Endometrial microvascular endothelial cells (primary cell): ENCODE data around the gene GPR18. TPM values are rescaled to one million over a fixed set of nuclear protein-coding genes. Genes with fewer than 3 reads are reported as not detected.
"Not testable (repeated sequence)": the region's sequence is repeated elsewhere in the genome, so short reads cannot be mapped to it uniquely, and the experiment has no call there.

Experiments
- in situ Hi-C: cut with HindIII; loops from 2 replicates; pipeline ENCODE4 v1.10.0; 2017; ENCODE audit warnings: low sequenced_read_pairs, low pct_unique_long_range_greater_than_20kb; ENCODE audit errors: inconsistent ontology term
- total RNA-seq: library from RNA; depleted of rRNA; stranded (reverse); fragments of >200 nt; gene quantifications from one replicate; pipeline ENCODE4 v1.2.3, GENCODE V29; 2015; ENCODE audit errors: inconsistent ontology term

Gene GPR18
- total RNA-seq, 1 donor from 2014 or later, result not detected

GRCh38 chr13:99218126-99218525, 40.1 kb downstream of the GPR18 start:
- in situ Hi-C loops, result no loop called here

GRCh38 chr13:99217461-99218110, 40.6 kb downstream of the GPR18 start:
- in situ Hi-C loops, result no loop called here

- in situ Hi-C loops, result no loop called here
These were observed 42.9 kb downstream of the GPR18 start for GRCh38 chr13:99215184-99215830.

DNA sequence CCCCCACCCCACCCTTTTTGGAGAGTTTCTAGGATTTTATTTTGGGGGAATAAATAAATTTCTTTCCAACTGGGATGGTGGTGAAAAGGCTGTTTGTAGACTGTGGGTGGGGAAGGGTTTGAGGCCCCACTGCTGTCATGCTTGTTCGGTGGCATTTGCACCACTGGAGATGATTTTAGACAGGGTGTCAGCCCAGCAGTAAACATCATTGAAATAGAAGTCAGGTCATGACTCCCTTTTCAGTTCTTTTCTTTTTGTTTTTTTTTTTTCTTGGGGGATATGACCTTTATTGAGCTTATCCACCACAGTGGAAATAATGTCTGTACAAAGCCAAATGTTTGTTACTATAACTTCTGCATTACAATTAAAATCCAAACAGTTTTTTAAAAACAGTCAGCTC, 43.4 kb downstream of the GPR18 start:
- in situ Hi-C loops, result no loop called here

- in situ Hi-C loops, result no loop called here
These were observed 43.9 kb downstream of the GPR18 start for GRCh38 chr13:99214232-99214631.

DNA sequence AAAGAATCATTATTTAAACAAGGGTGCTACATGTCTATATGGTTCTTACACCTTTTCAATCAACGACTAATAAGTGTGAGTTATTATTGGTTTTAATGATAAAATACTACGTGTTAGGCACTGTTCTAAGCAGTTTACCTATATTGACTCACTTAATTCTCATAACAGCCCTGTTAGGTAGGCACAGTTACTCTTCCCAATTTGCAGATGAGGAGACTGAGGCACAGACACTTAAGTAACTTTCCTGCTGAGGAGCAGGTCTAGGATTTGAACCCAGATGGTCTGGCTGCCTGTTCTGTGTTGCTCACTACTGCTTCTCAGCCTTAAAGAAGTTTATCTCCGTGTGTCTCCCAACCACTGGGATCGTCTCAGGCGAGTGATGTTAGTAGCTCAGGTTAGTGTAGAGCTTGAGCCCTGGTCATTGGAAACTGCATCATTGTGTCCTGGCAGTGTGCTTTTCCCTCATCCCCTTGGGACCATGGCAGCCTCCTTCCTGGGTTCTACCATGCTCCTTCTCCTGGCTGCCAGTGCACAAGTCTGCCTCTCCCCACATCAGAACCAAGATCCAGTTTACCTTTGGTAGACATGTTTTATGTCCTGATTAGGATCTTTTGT, 46.7 kb downstream of the GPR18 start:
- in situ Hi-C loops, result no loop called here

- in situ Hi-C loops, result not testable (repeated sequence)
These were observed 47.6 kb downstream of the GPR18 start for GRCh38 chr13:99210627-99211026.

DNA sequence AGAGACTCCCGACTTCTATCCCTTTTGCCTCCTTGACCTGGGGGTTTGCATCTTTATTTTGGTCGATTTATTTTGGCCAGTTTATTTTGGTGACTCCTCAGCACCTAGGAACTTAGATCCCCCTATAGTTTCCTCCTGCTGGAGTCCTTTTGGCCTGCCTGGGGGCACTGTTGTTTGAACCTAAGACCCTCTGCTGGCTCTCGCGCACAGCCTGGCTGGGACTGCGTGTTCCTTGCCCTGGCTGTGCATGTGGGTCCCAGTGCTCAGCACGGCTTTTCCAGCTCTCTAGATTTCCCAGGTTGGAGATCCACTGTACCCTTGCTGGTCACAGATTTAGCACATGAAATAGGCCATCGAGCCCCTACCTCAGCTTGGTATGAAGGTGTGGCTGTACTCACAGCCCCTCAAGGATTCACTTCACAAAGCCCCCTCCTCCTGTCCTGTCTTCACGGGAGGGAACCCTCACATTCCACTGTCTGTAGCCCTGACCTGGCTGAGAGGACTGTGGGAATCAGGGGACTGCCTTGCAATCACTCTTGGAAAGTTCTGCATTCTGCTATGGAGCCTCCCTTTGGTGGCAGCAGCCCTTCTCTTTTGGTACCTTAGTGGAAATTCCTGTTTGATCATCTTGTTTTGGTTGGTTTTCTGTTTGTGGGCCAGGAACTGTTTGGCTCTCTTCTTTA, 49.2 kb downstream of the GPR18 start:
- in situ Hi-C loops, result no loop called here

GRCh38 chr13:99208185-99208584, 50.0 kb downstream of the GPR18 start:
- in situ Hi-C loops, result no loop called here

DNA sequence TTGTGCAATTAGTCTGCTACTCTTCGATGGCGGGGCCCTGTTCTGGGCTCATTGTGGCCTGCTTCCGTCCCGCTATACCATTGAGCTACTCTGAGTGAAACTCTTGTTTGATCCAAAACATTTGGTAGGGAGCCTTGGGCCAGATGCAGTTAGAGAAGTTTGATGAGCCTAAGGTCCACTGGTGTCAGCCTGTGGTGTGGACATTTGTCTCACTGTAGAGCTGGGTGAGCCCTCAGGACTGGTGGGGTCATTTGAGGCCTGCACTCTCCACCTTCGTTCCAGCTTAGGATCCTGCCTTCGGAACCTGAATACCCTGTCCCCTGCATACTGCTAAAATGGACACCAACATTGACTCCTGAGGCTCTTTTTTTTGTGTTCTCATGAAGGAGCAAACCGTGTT, 50.7 kb downstream of the GPR18 start:
- in situ Hi-C loops, result no loop called here

- in situ Hi-C loops, result no loop called here
These were observed 51.3 kb downstream of the GPR18 start for GRCh38 chr13:99206873-99207272.

DNA sequence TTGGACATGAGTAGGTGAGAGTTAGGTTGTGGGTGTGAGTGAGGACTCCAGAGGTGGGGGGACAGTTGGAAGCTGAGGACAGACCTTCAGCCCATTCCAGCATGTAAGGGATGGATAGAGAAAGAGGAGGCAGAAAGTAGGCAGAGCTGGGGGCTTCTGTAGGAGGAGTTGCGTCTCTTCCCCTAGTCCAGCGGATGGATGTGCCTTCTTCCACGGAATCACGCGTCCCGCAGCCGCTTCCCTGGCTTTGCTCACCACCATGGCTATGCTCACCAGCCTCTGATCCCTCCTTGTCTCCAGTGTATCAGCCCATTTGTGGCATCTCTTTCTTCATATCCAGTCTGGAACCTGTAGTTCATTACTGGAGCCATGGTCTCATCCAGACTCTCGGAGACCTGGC, 52.0 kb downstream of the GPR18 start:
- in situ Hi-C loops, result no loop called here

DNA sequence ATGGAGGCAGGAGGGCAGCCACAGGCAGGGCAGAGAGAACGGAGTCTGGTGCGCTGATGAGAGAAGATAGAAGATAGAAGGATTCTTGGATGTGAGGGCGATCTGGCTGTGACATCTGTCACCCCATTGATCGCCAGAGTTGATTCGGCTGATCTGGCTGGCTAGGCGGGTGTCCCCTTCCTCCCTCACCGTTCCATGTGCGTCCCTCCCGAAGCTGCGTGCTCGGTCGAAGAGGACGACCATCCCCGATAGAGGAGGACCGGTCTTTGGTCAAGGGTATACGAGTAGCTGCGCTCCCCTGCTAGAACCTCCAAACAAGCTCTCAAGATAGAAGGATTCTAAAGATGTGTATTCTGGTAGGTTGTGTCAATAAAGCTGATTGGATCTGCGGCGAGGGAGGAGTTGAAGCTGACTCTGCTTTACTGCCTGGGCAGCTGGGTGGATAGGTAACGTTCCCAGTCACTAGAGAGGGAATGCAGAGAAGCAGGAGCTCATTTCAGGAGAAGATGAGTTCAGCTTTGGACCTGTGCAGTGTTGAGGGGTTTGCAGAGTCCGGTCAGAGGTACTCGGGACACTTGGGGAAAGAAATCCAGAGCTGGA, 52.5 kb downstream of the GPR18 start:
- in situ Hi-C loops, result no loop called here

Other genes starting within 250 kb of the GPR18 start
- gene UBAC2, start 57.5 kb downstream of the GPR18 start, total RNA-seq, result 56.8 TPM
- gene GPR183, start 49.0 kb upstream of the GPR18 start, total RNA-seq, result 0.65 TPM
- gene TM9SF2, start 243.1 kb upstream of the GPR18 start, total RNA-seq, result 117 TPM